Measurements from ENCODE around the gene SPINK1. TPM values are rescaled to one million over a fixed set of nuclear protein-coding genes. Genes with fewer than 3 reads are reported as not detected.
"Not testable (repeated sequence)": the region's sequence is repeated elsewhere in the genome, so short reads cannot be mapped to it uniquely, and the experiment has no call there.

Gene SPINK1
- total RNA-seq, 2 donors from 2014 or later = 423 to 623 TPM

- Histone ChIP-seq H3K9ac (ENCODE audit: low read depth in 2 of 2, low read length in 2 of 2) (no peak overlapping the region), H3K36me3 (no peaks in the 10 kb centered on the region), H3K27ac (no peak overlapping the region), H3K27me3 (no peaks in the 10 kb centered on the region), H3K4me3 (no peak overlapping the region), H3K4me1 (no peaks in the 10 kb centered on the region), H3K9me3 (no peaks in the 10 kb centered on the region)
- DNase-seq = no peak
- TF ChIP-seq CTCF (IDR thresholded peaks at IDR 0.05) = no peak
- intact Hi-C loops (cut with DNase I) = no loop called here
These were observed 21.4 kb downstream of the SPINK1 start for GRCh38 chr5:147809830-147810666.

GRCh38 chr5:147805030-147805454 is 26.4 kb downstream of the SPINK1 start:
- no peaks in the 10 kb centered on the region for H3K27me3 ChIP-seq
- intact Hi-C loops (cut with DNase I) = no loop called here
- H3K4me1 ChIP-seq = no peaks in the 10 kb centered on the region
- no peak overlapping the region for H3K27ac ChIP-seq
- no peaks in the 10 kb centered on the region for H3K36me3 ChIP-seq
- H3K9me3 ChIP-seq = no peaks in the 10 kb centered on the region
- TF ChIP-seq CTCF (IDR thresholded peaks at IDR 0.05) = no peak
- no peak overlapping the region for H3K9ac ChIP-seq (ENCODE audit: low read depth in 2 of 2, low read length in 2 of 2)
- DNase-seq = no peak
- H3K4me3 ChIP-seq = no peak overlapping the region

- TF ChIP-seq CTCF (IDR thresholded peaks at IDR 0.05) = no peak
- H3K4me3 ChIP-seq = no peak overlapping the region
- no peak overlapping the region for H3K27ac ChIP-seq
- H3K9ac ChIP-seq (ENCODE audit: low read depth in 2 of 2, low read length in 2 of 2) = no peak overlapping the region
- DNase-seq = no peak
- intact Hi-C loops (cut with DNase I) = no loop called here
- no peaks in the 10 kb centered on the region for H3K36me3 ChIP-seq
- H3K27me3 ChIP-seq = no peaks in the 10 kb centered on the region
- no peaks in the 10 kb centered on the region for H3K4me1 ChIP-seq
- no peaks in the 10 kb centered on the region for H3K9me3 ChIP-seq
These were observed 27.1 kb downstream of the SPINK1 start for GRCh38 chr5:147804334-147804733.

DNA sequence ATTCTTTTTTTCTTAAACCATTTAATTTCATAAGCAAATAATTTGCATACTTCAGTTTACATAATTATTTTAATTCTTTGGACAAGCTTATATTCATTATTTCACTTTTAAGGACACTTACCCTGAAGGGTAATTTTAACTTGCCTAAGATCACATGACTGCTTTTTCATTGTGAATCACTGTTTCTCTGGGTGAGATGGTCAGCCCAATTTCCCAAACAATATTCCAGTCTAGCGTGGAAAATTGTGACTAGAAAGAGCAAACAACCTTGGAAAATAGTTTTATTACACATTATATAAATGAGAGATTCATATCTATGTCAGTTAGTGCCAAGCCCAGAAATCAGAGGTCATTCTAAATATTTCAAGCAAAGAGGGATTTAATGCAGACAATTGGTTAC is 27.5 kb downstream of the SPINK1 start:
- intact Hi-C loops (cut with DNase I) = no loop called here
- Histone ChIP-seq H3K4me3 (no peak overlapping the region), H3K36me3 (no peaks in the 10 kb centered on the region), H3K27ac (no peak overlapping the region), H3K9me3 (no peaks in the 10 kb centered on the region), H3K4me1 (no peaks in the 10 kb centered on the region), H3K27me3 (no peaks in the 10 kb centered on the region), H3K9ac (ENCODE audit: low read depth in 2 of 2, low read length in 2 of 2) (no peak overlapping the region)
- TF ChIP-seq CTCF (IDR thresholded peaks at IDR 0.05) = no peak
- no peak for DNase-seq

DNA sequence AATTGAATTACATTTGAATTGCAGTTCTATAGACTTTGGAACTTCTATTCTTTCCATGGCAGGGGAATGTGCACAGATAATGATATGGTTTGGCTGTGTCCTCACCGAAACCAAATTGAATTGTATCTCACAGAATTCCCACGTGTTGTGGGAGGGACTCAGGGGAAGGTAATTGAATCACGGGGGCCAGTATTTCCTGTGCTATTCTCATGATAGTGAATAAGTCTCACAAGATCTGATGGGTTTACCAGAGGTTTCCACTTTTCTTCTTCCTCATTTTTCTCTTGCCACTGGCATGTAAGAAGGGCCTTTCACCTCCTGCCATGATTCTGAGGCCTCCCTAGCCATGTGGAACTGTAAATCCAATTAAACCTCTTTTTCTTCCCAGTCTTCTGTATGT is 28.3 kb downstream of the SPINK1 start:
- H3K36me3 ChIP-seq; H3K9ac ChIP-seq (ENCODE audit: low read depth in 2 of 2, low read length in 2 of 2); intact Hi-C loops (cut with DNase I); H3K27me3 ChIP-seq; DNase-seq; H3K4me3 ChIP-seq; H3K27ac ChIP-seq; H3K9me3 ChIP-seq; H3K4me1 ChIP-seq: not testable (repeated sequence)

DNA sequence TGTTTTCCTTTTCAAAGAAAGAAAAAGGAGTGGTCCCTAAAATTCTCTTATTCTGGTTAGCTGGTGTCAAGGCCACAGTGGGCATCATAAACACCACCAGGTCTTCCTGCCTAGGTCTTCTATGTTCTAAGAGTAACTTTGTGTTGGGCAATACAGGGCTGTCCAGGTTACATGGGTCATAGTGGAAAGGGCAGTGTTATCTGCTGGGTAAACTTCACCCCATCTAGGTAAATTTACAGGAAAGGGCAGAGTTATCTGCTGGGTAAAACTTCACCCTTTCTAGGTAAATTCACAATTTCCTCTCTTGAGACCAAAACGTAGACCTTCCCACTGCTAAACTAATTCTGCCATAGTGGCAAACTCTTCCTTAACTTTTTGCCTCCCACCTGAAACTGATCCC is 30.0 kb downstream of the SPINK1 start:
- intact Hi-C loops (cut with DNase I) = no loop called here
- H3K36me3 ChIP-seq = no peaks in the 10 kb centered on the region
- H3K4me3 ChIP-seq = no peak overlapping the region
- no peak overlapping the region for H3K9ac ChIP-seq (ENCODE audit: low read depth in 2 of 2, low read length in 2 of 2)
- TF ChIP-seq CTCF (IDR thresholded peaks at IDR 0.05) = no peak
- H3K27ac ChIP-seq = no peak overlapping the region
- H3K4me1 ChIP-seq = no peaks in the 10 kb centered on the region
- DNase-seq = no peak
- H3K27me3 ChIP-seq = no peaks in the 10 kb centered on the region
- H3K9me3 ChIP-seq = no peaks in the 10 kb centered on the region

Measured in colonic mucosa (tissue), 4 donors.